Measurements from ENCODE around the gene ST6GAL1.

- TF ChIP-seq, protein P1, sequence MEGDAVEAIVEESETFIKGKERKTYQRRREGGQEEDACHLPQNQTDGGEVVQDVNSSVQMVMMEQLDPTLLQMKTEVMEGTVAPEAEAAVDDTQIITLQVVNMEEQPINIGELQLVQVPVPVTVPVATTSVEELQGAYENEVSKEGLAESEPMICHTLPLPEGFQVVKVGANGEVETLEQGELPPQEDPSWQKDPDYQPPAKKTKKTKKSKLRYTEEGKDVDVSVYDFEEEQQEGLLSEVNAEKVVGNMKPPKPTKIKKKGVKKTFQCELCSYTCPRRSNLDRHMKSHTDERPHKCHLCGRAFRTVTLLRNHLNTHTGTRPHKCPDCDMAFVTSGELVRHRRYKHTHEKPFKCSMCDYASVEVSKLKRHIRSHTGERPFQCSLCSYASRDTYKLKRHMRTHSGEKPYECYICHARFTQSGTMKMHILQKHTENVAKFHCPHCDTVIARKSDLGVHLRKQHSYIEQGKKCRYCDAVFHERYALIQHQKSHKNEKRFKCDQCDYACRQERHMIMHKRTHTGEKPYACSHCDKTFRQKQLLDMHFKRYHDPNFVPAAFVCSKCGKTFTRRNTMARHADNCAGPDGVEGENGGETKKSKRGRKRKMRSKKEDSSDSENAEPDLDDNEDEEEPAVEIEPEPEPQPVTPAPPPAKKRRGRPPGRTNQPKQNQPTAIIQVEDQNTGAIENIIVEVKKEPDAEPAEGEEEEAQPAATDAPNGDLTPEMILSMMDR (IDR thresholded peaks at IDR 0.05): no peak
- TF ChIP-seq POLR2A (IDR thresholded peaks at IDR 0.05): no peak
Observed at GRCh38 chr3:186920301-186920700, 10.0 kb upstream of the ST6GAL1 start.

All from heart left ventricle (tissue), 13 donors.